HepG2 (cell line): ENCODE results near the gene DPH1.

Source experiments
- ATF6 ChIP-seq: sonication (generic); formaldehyde crosslinking; conservative IDR thresholded peaks from 2 replicates; pipeline ENCODE4 v1.4.0; 2020; ENCODE audit warnings: missing genetic modification reagents
- FOXA3 ChIP-seq: IDR thresholded peaks from 2 replicates; pipeline ENCODE4 v1.6.1; 2016; ENCODE audit warnings: missing genetic modification reagents, missing compliant biosample characterization
- HINFP ChIP-seq: sonication (generic); formaldehyde crosslinking; IDR thresholded peaks from 2 replicates; pipeline ENCODE4 v1.4.0; 2020; ENCODE audit warnings: low read depth, mild to moderate bottlenecking, missing genetic modification reagents
- HMGA1 ChIP-seq: sonication (generic); formaldehyde crosslinking; conservative IDR thresholded peaks from 2 replicates; pipeline ENCODE4 v1.4.0; 2020; ENCODE audit warnings: missing genetic modification reagents
- MTA1 ChIP-seq: sonication (generic); formaldehyde crosslinking; IDR thresholded peaks from 2 replicates; pipeline ENCODE4 v1.4.0; 2020; ENCODE audit warnings: missing genetic modification reagents, mild to moderate bottlenecking, borderline replicate concordance
- NBN ChIP-seq: fragments of 450-650 bp; conservative IDR thresholded peaks from 2 replicates; pipeline ENCODE4 v1.6.1; 2017
- POLR2A ChIP-seq, 2 experiments: IDR thresholded peaks; 2 replicates each; pipeline ENCODE4 v1.6.1; 2011; ENCODE audit warnings: low read depth in 2 of 2, low read length in 2 of 2, mild to moderate bottlenecking in 1 of 2, moderate library complexity in 1 of 2; ENCODE audit not compliant: insufficient read depth in 1 of 2
- POLR2AphosphoS5 ChIP-seq: IDR thresholded peaks from 2 replicates; pipeline ENCODE4 v1.6.1; 2012; ENCODE audit warnings: low read depth, low read length
- ZBTB43 ChIP-seq: sonication (generic); formaldehyde crosslinking; conservative IDR thresholded peaks from 2 replicates; pipeline ENCODE4 v1.4.0; 2020; ENCODE audit warnings: missing genetic modification reagents
- ZFX ChIP-seq: sonication (generic); formaldehyde crosslinking; IDR thresholded peaks from 2 replicates; pipeline ENCODE4 v1.4.0; 2020; ENCODE audit warnings: mild to moderate bottlenecking, low read depth, missing genetic modification reagents, moderate library complexity
- ZNF17 ChIP-seq: sonication (generic); formaldehyde crosslinking; IDR thresholded peaks from 2 replicates; pipeline ENCODE4 v1.5.0; 2020; ENCODE audit warnings: mild to moderate bottlenecking, missing genetic modification reagents
- ZNF3 ChIP-seq: IDR thresholded peaks from 2 replicates; pipeline ENCODE4 v1.7.0; 2017; ENCODE audit warnings: inconsistent platforms
- ZNF83 ChIP-seq: sonication (generic); formaldehyde crosslinking; IDR thresholded peaks from 2 replicates; pipeline ENCODE4 v1.4.0; 2020; ENCODE audit warnings: missing genetic modification reagents, mild to moderate bottlenecking, borderline replicate concordance
- TF ChIP-seq, protein P1 (sequence below): sonication (generic); formaldehyde crosslinking; IDR thresholded peaks from 2 replicates; pipeline ENCODE4 v1.5.0; 2020; ENCODE audit warnings: mild to moderate bottlenecking, missing genetic modification reagents, moderate library complexity

DNA sequence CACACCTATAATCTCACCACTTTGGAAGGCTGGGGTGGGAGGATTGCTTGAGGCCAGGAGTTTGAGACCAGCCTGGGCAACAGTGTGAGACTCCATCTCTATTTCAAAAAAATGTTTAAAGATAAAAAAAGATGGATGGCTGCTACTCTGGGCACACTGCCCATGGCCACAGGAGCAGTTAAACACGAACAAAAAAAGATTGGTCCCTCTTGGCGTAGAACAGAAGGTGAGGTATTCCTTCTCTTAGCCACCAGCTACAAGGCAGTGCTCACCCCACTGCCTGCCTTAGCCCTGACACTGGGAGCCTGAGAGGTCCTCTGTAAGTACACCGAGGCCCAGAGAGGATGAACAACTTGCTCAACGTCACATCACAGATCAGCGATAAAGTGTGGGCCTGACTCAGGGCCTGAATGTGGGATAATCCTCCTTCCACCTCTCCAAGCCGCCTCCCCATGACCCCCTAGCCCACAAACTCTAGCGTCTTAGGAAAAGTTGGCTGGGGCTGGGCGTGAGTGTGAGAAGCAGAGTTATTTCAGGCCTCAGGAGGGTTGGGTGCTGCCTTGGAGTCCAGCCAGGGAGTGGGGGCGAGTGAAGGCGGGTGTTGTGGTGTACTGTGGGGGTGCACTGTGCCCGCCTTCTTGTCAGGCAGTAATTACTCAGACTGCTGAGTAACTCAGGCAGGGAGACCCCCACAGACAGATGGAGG is 2.3 kb upstream of the DPH1 start:
- no peak for TF ChIP-seq ATF6 (CRISPR knock-in tag)
- no peak for TF ChIP-seq ZNF17 (CRISPR knock-in tag)
- no peak for TF ChIP-seq NBN
- no peak for TF ChIP-seq HMGA1 (CRISPR knock-in tag)
- TF ChIP-seq POLR2A (IDR thresholded peaks at IDR 0.05; ENCODE audit: insufficient read depth in 1 of 2, low read depth in 2 of 2, low read length in 2 of 2): no peak
- TF ChIP-seq ZNF3 (CRISPR knock-in tag): no peak
- no peak for TF ChIP-seq ZFX (CRISPR knock-in tag)
- TF ChIP-seq, protein P1, sequence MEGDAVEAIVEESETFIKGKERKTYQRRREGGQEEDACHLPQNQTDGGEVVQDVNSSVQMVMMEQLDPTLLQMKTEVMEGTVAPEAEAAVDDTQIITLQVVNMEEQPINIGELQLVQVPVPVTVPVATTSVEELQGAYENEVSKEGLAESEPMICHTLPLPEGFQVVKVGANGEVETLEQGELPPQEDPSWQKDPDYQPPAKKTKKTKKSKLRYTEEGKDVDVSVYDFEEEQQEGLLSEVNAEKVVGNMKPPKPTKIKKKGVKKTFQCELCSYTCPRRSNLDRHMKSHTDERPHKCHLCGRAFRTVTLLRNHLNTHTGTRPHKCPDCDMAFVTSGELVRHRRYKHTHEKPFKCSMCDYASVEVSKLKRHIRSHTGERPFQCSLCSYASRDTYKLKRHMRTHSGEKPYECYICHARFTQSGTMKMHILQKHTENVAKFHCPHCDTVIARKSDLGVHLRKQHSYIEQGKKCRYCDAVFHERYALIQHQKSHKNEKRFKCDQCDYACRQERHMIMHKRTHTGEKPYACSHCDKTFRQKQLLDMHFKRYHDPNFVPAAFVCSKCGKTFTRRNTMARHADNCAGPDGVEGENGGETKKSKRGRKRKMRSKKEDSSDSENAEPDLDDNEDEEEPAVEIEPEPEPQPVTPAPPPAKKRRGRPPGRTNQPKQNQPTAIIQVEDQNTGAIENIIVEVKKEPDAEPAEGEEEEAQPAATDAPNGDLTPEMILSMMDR (CRISPR knock-in tag): no peak
- TF ChIP-seq FOXA3 (CRISPR knock-in tag): no peak
- no peak for TF ChIP-seq MTA1 (CRISPR knock-in tag)
- no peak for TF ChIP-seq POLR2AphosphoS5
- TF ChIP-seq HINFP (CRISPR knock-in tag): no peak
- no peak for TF ChIP-seq ZBTB43 (CRISPR knock-in tag)
- no peak for TF ChIP-seq ZNF83
